ENCODE data around the gene ATP8B4.
"Not testable (repeated sequence)": the region's sequence is repeated elsewhere in the genome, so short reads cannot be mapped to it uniquely, and the experiment has no call there.

Gene ATP8B4

DNA sequence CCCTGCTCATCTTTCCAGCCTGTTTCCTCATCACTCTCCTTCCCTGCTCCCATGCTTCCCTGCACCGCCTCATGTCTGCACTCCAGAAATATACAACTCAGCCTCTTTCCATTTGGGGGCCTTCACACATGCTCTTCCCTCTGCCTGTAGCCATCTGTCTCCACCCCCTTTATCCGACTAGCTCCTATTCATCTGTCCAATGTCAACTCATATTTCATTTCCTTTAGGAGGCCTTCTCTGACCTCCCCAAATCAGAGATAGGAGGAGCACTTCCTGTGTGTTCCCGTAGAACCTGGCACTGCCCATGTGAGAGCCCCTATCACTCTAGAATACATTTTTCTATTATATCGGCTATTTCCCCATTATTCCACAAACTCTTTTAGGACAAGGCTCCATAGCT is 10.6 kb downstream of the ATP8B4 start:
- no peak for DNase-seq

DNA sequence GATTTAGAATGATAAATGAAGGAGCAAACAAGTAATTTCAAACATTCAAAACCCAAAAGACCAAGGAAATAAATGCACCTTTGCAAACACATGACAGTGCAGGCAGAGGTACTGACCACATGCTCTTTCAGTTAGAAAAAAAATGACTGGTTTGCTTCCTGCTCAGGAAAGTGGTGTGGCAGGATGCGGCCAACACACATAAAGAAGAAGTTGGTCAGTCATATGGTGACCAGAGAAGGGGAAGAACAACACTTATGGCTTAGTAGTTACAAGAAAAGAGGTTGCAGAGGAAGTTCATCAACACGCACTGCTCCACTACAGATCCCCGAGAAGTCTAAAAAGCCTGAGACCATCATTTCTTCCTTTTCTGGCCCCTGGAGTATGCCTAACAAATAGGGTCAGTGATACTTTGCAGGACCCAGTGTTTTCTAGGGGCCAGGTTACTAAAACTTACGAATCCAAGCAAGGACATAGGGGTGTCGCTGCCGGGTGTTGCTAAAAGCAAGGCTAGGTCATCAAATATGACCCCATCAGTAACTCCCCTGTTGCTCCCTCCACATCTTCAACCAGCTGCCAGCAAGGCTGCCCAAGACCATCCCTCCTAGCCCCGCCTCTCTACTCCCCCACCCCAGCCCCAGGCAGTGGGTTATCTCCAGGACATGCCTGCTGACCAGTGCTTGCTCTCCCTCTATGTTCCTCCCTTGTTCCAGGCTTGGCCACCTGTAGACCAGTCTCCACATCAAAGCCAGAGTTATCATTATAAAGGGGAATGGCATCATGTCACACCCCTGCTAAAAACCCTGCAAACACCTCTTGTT is 11.2 kb downstream of the ATP8B4 start:
- DNase-seq: no peak

DNA sequence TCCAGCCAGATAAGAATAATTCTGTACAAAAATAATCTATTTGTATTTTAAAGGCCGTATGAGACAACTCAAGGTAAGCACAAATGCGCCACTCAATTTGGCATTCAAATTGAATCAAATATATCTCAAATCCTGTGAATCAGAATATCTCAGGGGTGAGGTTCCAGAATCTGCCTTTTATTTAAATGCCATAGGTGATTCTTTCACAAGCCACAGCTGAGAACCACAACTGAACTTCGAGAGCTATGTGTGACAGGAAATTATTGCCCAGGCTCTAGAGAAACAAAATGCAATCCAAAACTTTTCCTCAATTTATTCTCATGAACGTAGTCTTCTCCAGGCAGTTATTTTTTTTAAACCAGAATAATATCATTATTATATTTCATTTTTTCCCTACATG is 11.9 kb downstream of the ATP8B4 start:
- no peak for DNase-seq

DNA sequence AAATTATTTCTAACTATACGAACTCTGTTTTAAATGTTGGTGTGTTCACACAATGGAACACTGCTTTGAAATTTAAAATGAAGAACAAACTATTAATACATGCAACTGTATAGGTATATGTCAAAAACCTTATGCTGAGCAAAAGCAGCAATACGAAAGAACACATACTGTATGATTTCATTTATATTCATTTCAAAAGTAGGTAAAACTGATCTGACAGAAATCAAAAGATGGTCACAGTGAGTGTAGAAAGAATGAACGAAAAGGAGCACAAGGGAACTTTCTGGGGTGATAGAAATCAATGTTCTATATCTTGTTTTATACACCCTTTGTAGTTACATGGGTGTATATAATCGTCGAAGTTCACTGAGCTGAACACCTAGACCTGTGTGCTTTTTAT is 12.6 kb downstream of the ATP8B4 start:
- DNase-seq: no peak

DNA sequence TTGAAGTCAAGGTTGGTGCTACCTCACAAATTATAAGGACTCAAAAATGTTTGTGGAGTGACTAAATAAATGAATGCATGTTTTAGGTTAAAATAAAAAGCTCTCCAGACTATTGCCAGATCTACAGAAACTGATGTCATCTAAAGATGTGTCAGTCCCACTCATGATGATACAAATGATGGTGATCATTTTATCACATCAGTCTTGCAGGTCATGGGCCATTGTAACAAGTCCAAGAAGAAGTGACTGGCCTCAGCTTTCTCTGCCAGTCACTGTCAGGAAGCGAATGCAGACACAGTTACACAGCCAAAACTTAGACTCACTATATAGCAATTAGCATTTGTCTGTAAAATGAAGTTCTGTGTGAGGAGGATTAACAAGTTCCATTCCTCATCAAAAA is 18.5 kb downstream of the ATP8B4 start:
- DNase-seq: no peak

DNA sequence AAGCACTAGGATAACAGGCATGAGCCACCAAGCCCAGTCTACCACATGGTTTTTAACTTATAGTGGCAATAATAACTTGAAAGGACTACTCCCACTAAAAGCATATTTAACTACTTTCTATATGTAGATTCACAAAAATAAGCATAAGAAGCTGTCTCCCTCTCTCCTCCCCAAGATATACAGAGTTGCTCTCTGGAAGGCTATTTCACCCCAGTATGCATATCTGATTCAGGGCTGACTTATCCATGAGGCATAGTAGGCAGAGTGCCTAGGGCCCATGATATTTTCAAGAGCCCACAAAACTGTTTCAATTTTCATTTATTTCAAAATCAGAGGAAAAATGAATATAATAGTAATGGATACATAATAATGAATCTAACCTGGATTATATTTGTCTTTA is 20.5 kb downstream of the ATP8B4 start:
- DNase-seq: no peak

DNA sequence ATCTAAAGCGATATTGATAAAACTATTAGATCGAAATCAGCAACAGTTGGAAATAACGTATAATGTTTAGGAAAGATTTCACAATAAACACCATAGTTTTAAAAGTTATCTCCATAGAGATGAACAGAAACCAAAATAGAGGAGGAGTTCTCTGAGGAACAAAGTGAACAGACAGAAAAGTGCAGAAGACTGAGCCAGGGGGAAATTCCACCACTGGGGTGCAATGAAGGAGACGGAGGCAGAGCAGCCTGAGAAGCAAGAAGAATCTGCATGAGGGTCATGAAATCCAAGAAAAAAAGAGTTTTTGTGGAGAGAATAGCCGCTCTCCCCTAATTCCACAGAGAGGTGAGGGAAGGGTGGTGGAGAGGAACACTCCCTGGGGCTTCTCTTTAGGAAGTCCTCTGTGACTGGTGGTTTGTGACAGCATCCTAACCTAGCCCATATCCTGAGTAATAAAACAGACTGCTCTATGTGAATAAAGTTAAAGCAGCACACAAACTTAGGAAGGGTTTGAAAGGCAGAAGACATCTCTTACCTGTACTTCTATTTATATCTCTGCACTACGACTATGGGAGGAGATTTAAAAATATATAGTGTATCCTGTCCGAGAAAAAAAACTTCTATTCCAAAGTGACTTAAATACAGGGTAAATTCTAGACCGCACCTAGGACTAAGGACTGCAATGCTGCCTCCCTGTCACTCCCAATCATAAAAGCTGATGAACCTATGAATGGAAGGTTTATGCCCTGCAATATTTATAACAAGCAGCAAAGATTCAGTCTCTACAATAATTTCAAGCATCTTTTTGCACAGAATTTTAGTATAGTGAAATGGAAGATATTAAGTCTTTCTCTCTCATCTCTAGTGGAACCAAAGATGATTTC is 22.9 kb downstream of the ATP8B4 start:
- DNase-seq: no peak

DNA sequence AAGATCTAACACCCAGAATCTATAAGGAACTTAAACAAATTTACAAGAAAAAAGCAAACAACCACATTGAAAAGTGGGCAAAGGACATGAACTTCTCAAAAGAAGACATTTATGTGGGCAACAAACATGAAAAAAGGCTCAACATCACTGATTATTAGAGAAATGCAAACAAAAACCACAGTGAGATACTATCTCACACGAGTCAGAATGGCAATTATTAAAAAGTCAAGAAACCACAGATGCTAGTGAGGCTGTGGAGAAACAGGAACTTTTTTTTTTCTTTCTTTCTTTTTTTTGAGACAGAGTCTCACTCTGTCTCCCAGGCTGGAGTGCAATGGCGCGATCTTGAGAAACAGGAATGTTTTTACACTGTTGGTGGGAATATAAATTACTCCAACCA is 29.6 kb downstream of the ATP8B4 start:
- DNase-seq: not testable (repeated sequence)

DNA sequence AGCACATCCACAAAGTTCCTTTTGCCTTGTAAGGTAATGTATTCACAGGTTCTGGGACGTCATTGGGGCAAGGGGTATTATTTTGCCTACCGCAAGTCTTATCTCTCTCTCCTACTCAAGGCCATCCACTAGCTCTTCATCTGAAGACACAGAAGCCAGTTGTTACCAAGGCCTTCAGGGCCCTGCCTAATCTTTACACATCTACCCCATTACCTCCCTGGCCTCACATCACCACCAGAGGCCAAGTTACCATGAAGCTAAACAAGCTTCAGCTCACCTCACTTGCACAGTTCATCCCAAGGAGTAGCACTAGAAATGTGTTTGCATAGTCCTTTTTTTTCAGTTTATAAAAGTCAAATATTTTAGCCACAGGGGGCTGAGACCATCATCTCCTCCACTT is 34.1 kb downstream of the ATP8B4 start:
- no peak for DNase-seq

DNA sequence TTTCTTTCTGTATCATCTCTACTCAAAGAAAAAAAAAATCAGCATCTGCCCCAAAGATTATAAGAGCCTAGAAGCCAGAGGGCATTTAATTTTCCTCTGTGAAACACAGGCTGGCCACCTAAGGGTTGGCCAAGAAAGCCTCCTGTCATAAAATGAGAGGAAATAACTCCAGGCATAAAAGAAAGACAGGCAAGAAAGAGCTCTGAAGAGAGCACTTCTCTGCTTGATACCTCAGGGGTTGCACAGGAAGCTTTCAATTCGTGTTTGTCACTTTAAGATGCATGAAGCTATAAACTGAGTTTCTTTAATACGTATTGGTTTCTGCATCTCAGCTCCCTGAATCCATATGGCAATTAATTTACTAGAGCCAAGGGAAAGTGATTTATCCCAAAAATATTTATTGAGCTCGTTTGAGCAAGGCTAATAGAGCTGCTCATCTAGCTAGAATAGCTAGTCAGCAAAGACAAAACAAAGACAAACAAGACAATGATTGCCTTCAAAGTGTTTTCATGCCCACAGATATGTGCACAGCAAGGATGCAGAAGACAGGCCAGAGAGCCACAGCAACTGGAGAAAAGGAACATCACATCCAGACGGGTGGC is 35.5 kb downstream of the ATP8B4 start:
- DNase-seq: no peak

DNA sequence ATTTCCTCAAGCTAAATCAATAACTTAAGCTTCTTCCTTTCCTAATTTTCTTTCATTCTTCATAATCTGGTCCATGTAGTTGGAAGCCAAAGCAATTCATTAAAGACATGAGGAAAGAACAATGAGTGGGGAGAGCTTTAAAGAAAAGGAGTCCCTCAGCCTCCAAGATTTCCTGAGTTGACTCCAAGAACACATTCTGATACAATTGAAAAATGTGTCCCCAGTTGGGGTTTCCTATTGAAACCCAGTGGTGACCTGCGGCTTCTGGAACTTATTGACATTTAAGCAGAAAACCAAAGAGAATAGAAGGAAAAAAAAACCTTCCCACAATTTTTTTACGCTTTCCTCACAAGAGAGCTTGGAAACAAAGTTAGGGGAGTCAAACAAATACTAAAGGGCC is 37.0 kb downstream of the ATP8B4 start:
- DNase-seq: no peak

DNA sequence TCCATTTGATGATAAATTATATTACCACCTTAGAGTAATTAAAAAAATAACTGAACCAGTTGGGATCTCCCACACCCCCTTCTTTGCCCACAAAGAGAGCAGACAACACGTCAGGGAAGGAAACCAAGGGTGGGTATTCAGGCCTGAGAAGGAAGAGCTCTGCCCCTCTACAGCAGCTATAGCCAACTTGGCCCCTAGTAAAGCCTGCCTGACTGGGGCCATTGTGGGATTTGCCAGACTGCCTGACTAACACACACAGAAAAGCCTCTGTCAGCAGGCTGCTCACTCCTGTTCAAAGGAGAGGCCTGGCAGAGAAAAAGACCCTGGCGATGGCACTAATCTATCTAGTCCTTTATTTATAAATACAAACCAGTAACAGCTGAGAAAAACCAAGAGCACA is 41.4 kb downstream of the ATP8B4 start:
- DNase-seq: no peak

DNA sequence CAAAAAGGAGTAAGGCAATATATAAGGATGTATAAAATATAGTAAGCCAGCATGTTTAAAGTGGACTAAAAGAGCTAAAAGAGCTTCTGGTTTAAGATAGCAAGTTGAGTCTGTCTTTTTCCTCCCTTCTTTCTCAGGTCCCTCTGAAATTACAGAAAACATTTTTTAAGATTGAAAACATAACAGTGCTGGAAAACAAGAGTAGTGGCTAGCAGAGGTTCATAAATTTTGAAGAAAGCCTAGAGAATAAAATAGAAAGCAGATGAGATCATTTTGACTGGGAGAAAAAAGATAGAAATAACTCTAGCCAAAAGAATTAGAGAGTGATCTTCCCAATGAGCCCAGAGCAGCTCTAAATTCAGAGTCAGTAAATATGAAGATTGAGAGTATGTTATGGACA is 41.9 kb downstream of the ATP8B4 start:
- DNase-seq: no peak

DNA sequence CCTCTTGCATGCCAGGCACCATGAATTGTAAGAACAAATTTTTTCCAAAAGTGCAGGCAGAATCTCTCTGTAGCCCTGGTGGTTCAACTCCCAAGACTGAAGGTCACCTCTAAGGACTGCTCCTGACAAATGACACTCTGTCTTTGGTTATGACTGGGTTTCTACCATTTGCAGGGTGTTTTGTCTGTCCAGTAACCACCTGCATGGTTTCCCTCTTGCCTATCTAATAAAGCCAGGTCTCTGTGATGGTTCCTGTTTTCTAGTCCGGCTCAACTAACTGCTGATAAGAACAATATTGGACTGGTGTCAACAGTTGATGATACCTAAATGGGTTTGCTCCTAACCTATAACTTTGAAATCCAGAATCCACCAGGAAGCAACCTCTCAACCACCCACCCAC is 43.7 kb downstream of the ATP8B4 start:
- no peak for DNase-seq

DNA sequence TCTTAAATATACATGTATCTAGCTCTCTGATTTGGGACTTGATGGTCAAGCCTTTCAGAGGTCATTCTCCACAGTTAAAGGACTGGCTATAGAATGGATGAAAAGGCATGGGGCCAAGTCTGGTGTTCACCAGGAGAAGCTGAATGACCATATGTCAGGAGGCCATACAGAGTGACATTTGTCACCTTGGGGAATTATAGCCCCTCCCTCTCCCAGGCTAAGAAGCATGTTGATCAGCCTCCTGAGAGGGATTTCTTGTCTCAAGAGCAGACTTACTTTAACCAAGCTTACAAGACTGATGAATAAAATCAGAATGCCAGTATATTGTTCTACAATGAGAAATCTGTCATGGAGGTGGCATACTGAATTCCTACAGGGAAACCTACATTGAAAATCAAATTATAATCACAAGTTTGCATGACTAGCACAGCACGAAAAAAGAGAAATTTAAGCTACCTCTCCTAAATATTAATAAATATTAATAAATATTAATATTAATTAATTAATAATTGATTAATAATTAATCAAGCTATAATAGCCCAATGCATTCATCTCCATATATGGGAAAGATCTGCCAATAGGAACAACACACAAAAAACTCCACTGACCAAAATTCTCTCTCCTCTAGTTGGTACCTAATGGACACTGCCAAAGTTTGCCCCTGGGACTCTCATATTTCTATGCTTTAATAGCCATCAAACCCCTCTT is 47.3 kb downstream of the ATP8B4 start:
- DNase-seq: no peak

DNA sequence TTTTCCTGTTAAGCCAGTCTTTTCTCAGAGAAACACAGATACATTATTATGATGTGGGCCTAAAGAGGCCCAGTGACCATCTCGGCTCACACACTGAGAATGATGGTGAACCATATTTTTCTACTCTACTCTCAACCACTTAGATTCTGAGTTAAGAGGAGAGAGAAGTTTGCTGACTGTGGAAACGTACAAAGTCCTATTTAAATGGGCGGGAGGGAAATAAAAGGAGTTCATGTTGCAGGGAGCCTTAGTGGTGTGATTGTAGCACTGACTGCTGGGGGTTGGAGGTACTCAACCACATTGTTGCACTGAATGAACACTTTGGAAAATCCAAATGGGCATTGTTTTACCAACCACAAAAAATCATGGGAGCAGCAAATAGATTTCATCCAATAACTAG is 51.0 kb downstream of the ATP8B4 start:
- no peak for DNase-seq

DNA sequence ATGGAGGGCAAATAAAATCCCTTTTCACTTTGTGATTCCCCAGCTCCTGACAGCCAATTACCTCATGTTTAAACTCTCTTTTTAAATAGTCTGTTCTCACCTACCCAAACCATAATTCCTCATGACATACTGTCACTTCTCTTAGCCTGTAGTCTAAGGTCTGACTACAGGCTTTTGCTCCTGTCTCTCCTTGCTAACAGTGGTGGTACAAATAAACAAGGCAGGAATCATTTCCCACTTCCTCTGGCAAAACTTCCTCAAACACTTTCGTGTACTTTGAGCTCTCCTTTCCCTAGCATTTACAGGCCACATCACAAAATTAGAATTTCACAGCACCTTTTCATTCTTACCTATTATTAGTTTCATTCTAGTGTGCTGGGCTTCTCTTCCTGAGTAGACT is 51.8 kb downstream of the ATP8B4 start:
- DNase-seq: no peak

DNA sequence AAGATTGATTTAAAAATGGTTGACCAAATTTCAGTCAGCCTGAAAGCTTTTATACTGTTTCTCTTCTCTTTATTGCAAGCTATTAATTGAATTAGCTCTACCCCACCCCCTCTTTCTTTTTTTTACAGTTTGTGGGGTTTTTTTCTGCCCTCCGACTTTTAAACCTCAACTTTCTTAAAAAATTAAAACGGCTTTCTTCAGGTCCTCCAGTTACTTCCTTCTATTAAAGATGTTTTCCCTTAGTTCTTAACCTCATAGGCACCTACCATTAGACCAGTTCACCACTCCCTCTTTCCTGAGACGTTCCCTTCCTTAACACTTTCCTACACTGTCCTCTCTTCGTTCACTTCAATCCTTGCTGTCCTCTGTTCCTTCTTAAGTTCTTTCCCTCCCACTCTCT is 52.4 kb downstream of the ATP8B4 start:
- no peak for DNase-seq

DNA sequence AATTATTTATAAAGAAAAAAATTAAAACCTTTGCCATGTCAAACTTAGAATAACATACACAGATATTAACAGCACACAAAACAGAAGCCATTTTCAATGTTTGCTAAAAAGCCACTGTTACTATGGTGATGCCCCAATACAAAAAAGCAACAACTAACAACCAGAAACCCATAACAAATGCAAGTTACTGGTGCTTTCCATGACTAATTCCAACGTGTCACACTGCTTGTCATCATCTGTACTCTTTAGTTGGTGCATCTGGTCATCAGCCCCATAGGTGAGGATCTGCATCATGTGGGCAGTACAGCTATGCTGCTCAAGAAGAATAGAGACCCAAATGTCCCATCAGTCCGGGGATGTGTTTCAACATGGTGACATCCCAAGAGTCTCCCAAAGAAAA is 52.8 kb downstream of the ATP8B4 start:
- no peak for DNase-seq

DNA sequence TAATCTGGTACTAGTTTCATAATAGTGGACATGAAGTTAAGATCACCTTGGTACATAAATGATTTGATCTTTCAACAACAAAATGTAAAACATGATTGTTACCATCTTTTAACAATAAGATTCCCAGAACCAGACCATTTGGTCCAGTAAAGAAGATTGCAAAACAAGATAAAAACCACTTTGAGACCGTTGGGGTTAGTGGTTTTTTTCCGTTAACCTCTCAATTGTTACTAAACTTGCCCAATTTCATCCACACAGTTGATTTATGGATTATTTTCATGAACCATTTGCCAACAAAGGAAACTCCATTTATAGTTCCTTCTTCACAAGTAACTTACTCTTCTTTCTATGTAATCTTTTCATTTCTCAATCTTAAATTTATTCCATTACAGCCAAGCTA is 53.8 kb downstream of the ATP8B4 start:
- DNase-seq: no peak

DNA sequence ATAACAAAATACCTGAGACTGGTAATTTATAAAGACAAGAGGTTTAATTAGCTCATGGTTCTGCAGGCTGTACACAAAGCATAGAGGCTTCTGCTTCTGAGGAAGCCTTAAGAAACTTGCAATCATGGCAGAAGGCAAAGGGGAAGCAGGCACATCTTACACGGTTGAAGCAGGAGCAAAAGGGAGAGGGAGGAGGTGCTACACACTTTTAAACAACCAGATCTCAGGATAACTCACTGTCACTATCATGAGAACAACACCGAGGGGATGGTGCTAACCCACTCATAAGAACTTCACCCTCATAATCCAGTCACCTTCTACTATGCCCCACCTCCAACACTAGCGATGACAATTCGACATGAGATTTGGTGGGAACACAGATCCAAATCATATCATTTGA is 54.4 kb downstream of the ATP8B4 start:
- DNase-seq: no peak

DNA sequence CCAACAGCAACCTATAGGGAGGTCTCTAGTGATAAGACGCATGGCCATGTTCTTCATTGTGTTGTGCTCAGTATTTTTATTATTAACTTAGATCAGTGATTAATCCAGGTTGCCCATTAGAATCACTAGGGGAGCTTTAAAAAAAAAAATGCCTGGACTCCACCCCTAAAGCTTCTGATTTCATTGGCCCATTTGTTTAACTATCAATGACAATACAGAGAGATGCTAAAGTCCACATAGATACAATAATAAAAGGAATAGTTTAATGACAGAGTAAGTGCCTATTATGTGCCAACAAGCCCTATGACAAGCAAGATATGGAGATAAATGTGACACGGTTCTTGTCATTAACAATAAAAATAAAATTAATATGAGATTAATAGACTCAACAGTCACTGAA is 55.8 kb downstream of the ATP8B4 start:
- DNase-seq: no peak

DNA sequence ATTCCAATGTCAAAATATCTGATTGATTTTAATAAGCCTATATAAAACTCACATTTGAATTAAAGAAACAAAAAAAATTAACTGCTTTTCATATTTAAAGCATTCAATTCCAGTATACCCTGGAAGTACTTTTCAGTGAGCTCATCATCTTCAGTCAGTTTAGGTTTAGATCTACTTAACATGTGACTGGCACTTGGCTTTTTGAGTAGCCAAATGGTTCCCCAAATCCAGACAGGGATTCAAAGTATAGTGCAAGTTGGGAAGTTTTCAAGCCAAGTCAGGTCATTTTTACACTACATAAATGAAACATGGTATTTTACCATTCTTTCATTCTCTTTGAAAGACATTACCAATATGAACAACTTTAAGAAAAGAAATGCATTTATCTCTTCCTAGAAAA is 57.5 kb downstream of the ATP8B4 start:
- no peak for DNase-seq
